B cell (primary cell): ENCODE measurements around the gene TTLL1.

Source experiments
- CTCF ChIP-seq: fragments of 200-600 bp; IDR thresholded peaks from one replicate; pipeline ENCODE4 v1.8.0; 2022; ENCODE audit warnings: antibody characterized with exemption, mild to moderate bottlenecking
- EZH2 ChIP-seq: IDR thresholded peaks from 2 replicates; pipeline ENCODE4 v1.6.1; 2012; ENCODE audit warnings: borderline replicate concordance, low read depth, mild to moderate bottlenecking, moderate library complexity, low read length; ENCODE audit not compliant: insufficient read depth, poor library complexity, severe bottlenecking

- no peak for TF ChIP-seq CTCF
- no peak for TF ChIP-seq EZH2
Measured at GRCh38 chr22:43106302-43106701, 17.1 kb upstream of the TTLL1 start.
